Neural progenitor cell (in vitro differentiated cells): ENCODE measurements around the gene YPEL4. TPM values are rescaled to one million over a fixed set of nuclear protein-coding genes. Genes with fewer than 3 reads are reported as not detected.
A peak's percentile ranks its signal among the peaks of the same experiment; 100 is the strongest.

Source experiments
- DNase-seq: peaks from one replicate; pipeline ENCODE4 v3.0.0-alpha.2; 2016; ENCODE audit warnings: low spot score
- H2AFZ ChIP-seq: fragments of 200-600 bp; sonication (generic); replicated peaks from 2 replicates; pipeline ENCODE4 v1.6.1; 2016; ENCODE audit warnings: antibody characterized with exemption
- H3F3A ChIP-seq: fragments of 200-600 bp; sonication (generic); 2 replicates; pipeline ENCODE4 v1.6.1; 2016; ENCODE audit warnings: antibody characterized with exemption, low read depth
- H3K27ac ChIP-seq: fragments of 200-600 bp; sonication (generic); 2 replicates; pipeline ENCODE4 v1.5.1; 2016; ENCODE audit warnings: mild to moderate bottlenecking
- H3K27me3 ChIP-seq: fragments of 200-600 bp; sonication (generic); 2 replicates; pipeline ENCODE4 v1.6.1; 2016; ENCODE audit warnings: mild to moderate bottlenecking, moderate library complexity
- H3K36me3 ChIP-seq: fragments of 200-600 bp; sonication (generic); 2 replicates; pipeline ENCODE4 v1.5.1; 2016
- H3K4me1 ChIP-seq: fragments of 200-600 bp; sonication (generic); 2 replicates; pipeline ENCODE4 v1.6.1; 2016; ENCODE audit warnings: mixed run types
- H3K4me2 ChIP-seq: fragments of 200-600 bp; sonication (generic); 2 replicates; pipeline ENCODE4 v1.6.1; 2016
- H3K4me3 ChIP-seq: fragments of 200-600 bp; sonication (generic); 2 replicates; pipeline ENCODE4 v1.5.1; 2016
- H3K79me2 ChIP-seq: fragments of 200-600 bp; sonication (generic); 2 replicates; pipeline ENCODE4 v1.6.1; 2016; ENCODE audit warnings: low read depth
- H3K9ac ChIP-seq: fragments of 200-600 bp; sonication (generic); 2 replicates; pipeline ENCODE4 v1.6.1; 2016
- H3K9me3 ChIP-seq: fragments of 200-600 bp; sonication (generic); 2 replicates; pipeline ENCODE4 v1.5.1; 2016; ENCODE audit warnings: low read depth
- H4K20me1 ChIP-seq: fragments of 200-600 bp; sonication (generic); 2 replicates; pipeline ENCODE4 v1.6.1; 2016; ENCODE audit warnings: low read depth
- H3K27ac Mint-ChIP-seq: 3 replicates; pipeline ENCODE4 v1.8.0; 2021; ENCODE audit warnings: mixed read lengths
- H3K27me3 Mint-ChIP-seq: 2 replicates; pipeline ENCODE4 v1.8.0; 2022; ENCODE audit warnings: low read depth, mild to moderate bottlenecking, inconsistent platforms, moderate library complexity, mixed read lengths; ENCODE audit not compliant: insufficient read depth
- H3K36me3 Mint-ChIP-seq: 3 replicates; pipeline ENCODE4 v1.8.0; 2021; ENCODE audit warnings: mixed read lengths
- H3K4me1 Mint-ChIP-seq: 3 replicates; pipeline ENCODE4 v1.8.0; 2021; ENCODE audit warnings: mixed read lengths
- H3K4me3 Mint-ChIP-seq: 3 replicates; pipeline ENCODE4 v1.8.0; 2021; ENCODE audit warnings: mild to moderate bottlenecking, moderate library complexity, mixed read lengths
- H3K9me3 Mint-ChIP-seq: 3 replicates; pipeline ENCODE4 v1.8.0; 2020; ENCODE audit warnings: mixed read lengths
- CTCF ChIP-seq: fragments of 200-600 bp; sonication (generic); IDR thresholded peaks from 2 replicates; pipeline ENCODE4 v1.5.1; 2017; ENCODE audit warnings: antibody characterized with exemption, mild to moderate bottlenecking
- EZH2 ChIP-seq: fragments of 200-600 bp; sonication (generic); IDR thresholded peaks from 2 replicates; pipeline ENCODE4 v1.6.1; 2017; ENCODE audit warnings: antibody characterized with exemption, mild to moderate bottlenecking, moderate library complexity
- EZH2phosphoT487 ChIP-seq: fragments of 200-600 bp; sonication (generic); IDR thresholded peaks from 2 replicates; pipeline ENCODE4 v1.6.1; 2017; ENCODE audit warnings: antibody characterized with exemption
- total RNA-seq: library from RNA; depleted of rRNA; stranded (reverse); fragments of >200 nt; gene quantifications from 2 replicates; pipeline ENCODE4 v1.2.3, GENCODE V29; 2015; ENCODE audit warnings: low replicate concordance

The YPEL4 gene
- total RNA-seq, 1 donor from 2014 or later = not detected

- H3K9ac ChIP-seq = no peak overlapping the region
- H3K4me3 ChIP-seq = no peak overlapping the region
- H3F3A ChIP-seq = peaks cover 98% of the 10 kb centered on the region
- H3K27ac ChIP-seq = peak overlapping the region; percentile 41
- peak overlapping the region; percentile 50 for H3K4me3 Mint-ChIP-seq
- no peaks in the 10 kb centered on the region for H3K9me3 ChIP-seq
- H3K79me2 ChIP-seq = peaks cover 68% of the 10 kb centered on the region
- H3K4me1 Mint-ChIP-seq = peaks cover 78% of the 10 kb centered on the region
- no peak overlapping the region for H2AFZ ChIP-seq
- no peak for TF ChIP-seq CTCF
- no peak for TF ChIP-seq EZH2
- no peak for TF ChIP-seq EZH2phosphoT487
- peaks cover 79% of the 10 kb centered on the region for H3K4me1 ChIP-seq
- H3K27ac Mint-ChIP-seq = peak overlapping the region; percentile 8
- peaks cover 93% of the 10 kb centered on the region for H4K20me1 ChIP-seq
- peak overlapping the region; percentile 42 for H3K4me2 ChIP-seq
- peaks cover 20% of the 10 kb centered on the region for H3K27me3 Mint-ChIP-seq
- no peaks in the 10 kb centered on the region for H3K9me3 Mint-ChIP-seq
- H3K27me3 ChIP-seq = no peaks in the 10 kb centered on the region
- peaks cover 25% of the 10 kb centered on the region for H3K36me3 Mint-ChIP-seq
- no peak for DNase-seq
- H3K36me3 ChIP-seq = no peaks in the 10 kb centered on the region
Measured at GRCh38 chr11:57643802-57644201, 5.9 kb downstream of the YPEL4 start.

- Histone ChIP-seq H2AFZ (no peak overlapping the region), H3K36me3 (no peaks in the 10 kb centered on the region), H3K27ac (peak overlapping the region; percentile 98), H3F3A (peaks cover 93% of the 10 kb centered on the region), H4K20me1 (peaks cover 67% of the 10 kb centered on the region), H3K79me2 (peaks cover 87% of the 10 kb centered on the region), H3K4me3 (peak overlapping the region; percentile 98), H3K4me2 (peak overlapping the region; percentile 90), H3K9ac (peak overlapping the region; percentile 62), H3K4me1 (peaks cover 67% of the 10 kb centered on the region), H3K27me3 (no peaks in the 10 kb centered on the region), H3K9me3 (no peaks in the 10 kb centered on the region)
- Mint-ChIP-seq H3K27ac (peak overlapping the region; percentile 99), H3K27me3 (peaks cover 12% of the 10 kb centered on the region), H3K4me1 (peaks cover 66% of the 10 kb centered on the region), H3K4me3 (peak overlapping the region; percentile 97), H3K36me3 (peaks cover 22% of the 10 kb centered on the region), H3K9me3 (no peaks in the 10 kb centered on the region)
- peak; percentile 70 for DNase-seq
- TF ChIP-seq EZH2phosphoT487 (no peak), CTCF (peak; percentile 55), EZH2 (no peak)
Measured at GRCh38 chr11:57641011-57641807, 8.5 kb downstream of the YPEL4 start.

GRCh38 chr11:57640068-57640800 lies 9.5 kb downstream of the YPEL4 start:
- H3K9me3 Mint-ChIP-seq = no peaks in the 10 kb centered on the region
- TF ChIP-seq CTCF (no peak), EZH2phosphoT487 (no peak), EZH2 (no peak)
- peaks cover 57% of the 10 kb centered on the region for H3K4me1 Mint-ChIP-seq
- H3K27me3 Mint-ChIP-seq = peaks cover 9% of the 10 kb centered on the region
- Histone ChIP-seq H3K27ac (peak overlapping the region; percentile 98), H3K9ac (peak overlapping the region; percentile 62), H3F3A (peaks cover 83% of the 10 kb centered on the region), H3K4me1 (peaks cover 57% of the 10 kb centered on the region), H3K36me3 (no peaks in the 10 kb centered on the region), H3K9me3 (no peaks in the 10 kb centered on the region), H3K4me3 (peak overlapping the region; percentile 98), H3K4me2 (peak overlapping the region; percentile 90), H3K79me2 (peaks cover 81% of the 10 kb centered on the region), H4K20me1 (peaks cover 57% of the 10 kb centered on the region), H3K27me3 (no peaks in the 10 kb centered on the region), H2AFZ (no peak overlapping the region)
- H3K36me3 Mint-ChIP-seq = peaks cover 22% of the 10 kb centered on the region
- DNase-seq = no peak
- peak overlapping the region; percentile 99 for H3K27ac Mint-ChIP-seq
- H3K4me3 Mint-ChIP-seq = peak overlapping the region; percentile 97
